HuH-7 (cell line): ENCODE results near the gene ERLEC1.
"Not testable (repeated sequence)": the region's sequence is repeated elsewhere in the genome, so short reads cannot be mapped to it uniquely, and the experiment has no call there.

Source experiments
- DNase-seq: peaks from one replicate; pipeline ENCODE4 v3.0.0; 2011; ENCODE audit warnings: low spot score

ERLEC1 gene

DNA sequence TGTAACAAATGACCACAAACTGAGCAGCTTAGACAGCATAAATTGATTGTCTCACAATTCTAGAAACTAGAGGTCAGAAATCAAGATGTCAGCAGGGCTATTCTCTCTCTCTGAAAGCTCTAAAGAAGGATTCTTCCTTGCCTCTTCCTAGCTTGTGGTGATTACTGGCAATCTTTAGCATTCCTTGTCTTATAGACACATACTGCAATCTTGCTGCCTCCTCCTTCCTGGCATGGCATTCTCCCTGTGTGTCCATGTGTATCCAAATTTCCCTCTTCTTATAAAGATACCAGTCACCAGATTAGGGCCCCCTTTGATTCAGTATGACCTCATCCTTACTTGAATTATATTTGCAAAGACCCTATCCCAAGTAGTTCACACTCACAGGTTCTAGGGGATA lies 2.4 kb upstream of the ERLEC1 start:
- DNase-seq = no peak

DNA sequence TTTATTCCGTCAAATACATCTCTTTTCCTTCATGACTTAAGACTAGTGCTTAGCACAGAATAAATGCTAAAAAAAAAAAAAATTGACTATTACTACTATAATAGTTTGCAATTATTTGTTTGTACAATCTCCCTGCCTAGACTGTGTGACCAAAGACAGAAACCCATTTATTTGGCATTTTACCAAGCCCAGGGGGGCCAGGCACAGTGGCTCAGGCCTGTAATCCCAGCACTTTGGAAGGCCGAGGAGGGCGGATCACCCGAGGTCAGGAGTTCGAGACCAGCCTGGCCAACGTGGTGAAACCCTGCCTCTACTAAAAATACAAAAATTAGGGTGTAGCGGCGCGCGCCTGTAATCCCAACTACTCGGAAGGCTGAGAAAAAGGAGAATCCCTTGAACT lies 1.5 kb upstream of the ERLEC1 start:
- no peak for DNase-seq

DNA sequence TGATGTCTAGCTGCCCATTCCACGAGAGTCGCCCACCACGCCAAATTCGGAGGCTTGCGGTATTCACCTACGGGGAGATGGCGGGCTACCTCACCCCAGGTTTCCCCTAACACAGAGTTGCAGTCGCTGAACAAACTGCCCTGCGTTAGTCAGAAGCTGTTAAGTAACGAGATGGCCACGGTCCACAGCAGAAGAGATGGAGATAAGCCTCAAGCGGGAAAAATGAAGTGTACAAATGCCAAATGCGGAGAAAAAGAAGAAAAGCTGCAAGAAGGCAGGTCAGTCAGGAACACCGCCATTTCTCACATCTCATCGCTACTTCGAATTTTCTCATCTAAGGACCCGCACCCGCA lies 516 bp upstream of the ERLEC1 start:
- DNase-seq = peak; percentile 34

DNA sequence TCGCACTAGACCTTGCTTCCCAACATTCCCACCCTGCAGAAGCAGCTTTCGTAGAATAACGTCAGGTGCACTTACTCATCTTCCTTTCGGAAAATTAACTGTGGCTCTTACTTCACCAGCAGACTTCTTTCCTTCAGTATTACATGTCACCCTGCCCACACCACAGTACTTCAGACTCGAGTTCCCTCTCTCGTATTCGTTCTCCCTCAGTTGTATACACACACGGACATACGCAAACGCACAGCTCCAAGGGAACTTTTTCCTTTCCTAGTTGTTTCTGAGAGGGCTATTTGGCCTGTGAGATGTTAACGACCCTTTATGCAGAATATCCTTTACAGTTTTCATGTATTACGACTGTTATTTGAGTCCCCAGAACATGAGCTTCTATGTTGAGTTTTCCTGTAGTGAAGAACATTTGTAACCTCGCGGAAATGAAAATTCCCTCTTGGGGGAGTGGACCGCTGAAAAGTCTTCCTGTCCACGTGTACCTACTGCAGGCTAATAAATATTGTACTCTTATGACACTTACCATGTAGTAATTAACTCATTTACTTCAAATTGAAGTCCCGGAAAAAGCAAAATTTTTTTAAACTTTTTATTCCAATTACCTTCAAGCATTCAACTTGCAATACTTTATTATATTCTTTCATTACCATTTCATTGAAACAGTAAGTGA lies 908 bp downstream of the ERLEC1 start:
- peak; percentile 19 for DNase-seq

DNA sequence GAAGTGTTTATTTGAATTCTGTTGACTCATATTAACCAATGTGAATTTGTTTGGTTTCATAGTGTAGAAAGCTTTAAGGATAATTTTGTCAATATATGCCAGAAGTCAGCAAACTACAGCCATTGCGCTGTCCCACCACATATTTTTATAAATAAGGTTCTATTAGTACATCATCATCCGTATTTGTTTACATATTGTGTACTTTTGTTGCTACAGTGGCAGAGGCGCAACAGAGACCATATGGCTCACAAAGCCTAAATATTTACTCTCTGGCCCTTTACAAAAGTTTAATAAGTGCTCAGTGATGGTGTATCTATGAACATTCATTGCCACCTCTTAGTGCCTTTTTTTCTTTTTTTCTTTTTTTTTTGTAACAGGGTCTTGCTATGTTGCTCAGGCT lies 6.4 kb downstream of the ERLEC1 start:
- DNase-seq = no peak

DNA sequence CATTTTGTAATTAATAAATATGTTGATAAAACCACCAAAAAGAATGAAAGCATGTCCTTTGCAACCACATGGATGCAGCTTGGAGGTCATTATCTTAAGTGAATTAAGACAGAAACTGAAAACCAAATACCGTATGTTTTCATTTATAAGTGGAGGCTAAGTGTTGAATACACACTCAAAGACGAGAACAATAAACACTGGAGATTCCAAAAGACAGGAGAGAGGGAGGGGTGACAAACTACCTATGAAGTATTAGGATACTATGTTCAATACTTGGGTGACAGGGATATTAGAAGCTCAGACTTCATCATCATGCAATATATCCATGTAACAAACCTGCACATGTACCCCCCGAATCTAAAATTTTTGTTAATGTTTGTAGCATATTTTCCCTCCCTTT lies 7.0 kb downstream of the ERLEC1 start:
- DNase-seq = no peak

DNA sequence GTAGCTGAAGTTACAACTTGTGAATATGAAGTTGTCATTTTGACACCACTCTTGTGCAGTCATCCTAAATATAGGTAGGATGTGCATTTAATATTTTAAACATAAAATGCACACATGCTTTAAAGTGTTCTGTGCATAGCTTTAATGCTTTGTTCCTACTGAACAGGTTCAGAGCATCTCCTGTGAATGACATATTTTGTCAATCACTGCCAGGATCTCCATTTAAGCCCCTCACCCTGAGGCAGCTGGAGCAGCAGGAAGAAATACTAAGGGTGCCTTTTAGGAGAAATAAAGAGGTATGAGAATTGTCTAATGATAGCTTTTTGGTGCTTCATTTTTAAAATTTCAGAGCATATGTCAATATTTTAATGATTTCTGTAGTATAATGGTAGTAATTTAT lies 14.7 kb downstream of the ERLEC1 start:
- no peak for DNase-seq

DNA sequence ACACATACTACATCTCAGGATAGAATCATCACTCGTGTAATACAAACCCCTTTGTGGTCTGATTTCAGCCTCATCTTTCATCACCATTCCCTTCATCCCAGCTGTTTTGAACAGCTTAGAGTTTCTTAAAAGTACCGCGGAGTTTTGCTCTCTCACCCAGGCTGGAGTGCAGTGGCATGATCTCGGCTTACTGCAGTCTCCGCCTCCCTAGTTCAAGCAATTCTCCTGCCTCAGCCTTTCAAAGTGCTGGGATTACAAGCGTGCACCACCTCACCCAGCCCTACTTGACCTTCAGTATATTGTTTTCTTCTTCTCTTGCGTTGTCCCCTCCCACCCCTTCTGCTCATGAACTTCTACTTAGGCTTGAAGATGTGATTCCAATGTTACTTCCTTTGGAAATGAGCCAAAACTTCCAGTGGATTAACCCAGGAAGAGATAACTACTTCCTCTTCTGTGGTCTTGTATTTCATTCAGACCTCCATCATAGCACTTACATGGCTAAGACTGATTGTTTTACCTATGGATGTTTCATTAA lies 15.8 kb downstream of the ERLEC1 start:
- no peak for DNase-seq

DNA sequence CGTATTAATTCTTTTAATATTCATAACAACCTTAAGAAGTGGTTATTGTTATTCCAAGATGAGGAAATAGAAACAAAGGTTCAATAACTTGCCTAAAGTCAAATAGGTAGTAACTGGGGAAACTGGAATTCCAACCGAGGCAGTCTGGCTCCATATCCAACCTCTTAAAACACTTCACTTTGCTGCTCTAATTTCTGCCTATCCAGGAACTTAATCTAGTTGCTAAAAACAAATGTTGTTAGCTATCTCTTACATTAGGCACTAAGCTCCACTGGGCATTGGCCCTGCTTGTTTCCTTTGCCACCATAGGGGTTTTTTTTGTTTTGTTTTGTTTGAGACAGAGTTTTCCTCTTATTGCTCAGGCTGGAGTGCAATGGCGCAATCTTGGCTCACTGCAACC lies 24.8 kb downstream of the ERLEC1 start:
- no peak for DNase-seq

DNA sequence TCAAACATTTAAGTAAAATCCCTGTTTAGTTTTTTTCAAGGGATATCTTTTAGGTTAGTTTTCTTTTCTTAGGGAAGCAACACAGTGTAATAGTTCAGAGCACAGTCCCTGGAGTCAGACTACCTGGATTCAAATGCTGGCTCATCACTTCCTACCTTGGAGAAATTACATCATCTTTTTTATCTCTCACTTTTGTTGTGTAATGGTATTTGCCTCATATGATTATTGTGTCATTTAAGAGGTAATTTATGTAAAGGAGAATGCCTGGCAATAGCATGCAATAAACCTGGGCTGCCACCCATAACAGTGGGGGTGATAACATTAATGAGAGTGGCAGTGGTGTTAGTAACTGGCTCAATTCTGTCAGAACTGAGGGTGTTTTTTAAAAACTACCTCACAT lies 26.3 kb downstream of the ERLEC1 start:
- no peak for DNase-seq

DNA sequence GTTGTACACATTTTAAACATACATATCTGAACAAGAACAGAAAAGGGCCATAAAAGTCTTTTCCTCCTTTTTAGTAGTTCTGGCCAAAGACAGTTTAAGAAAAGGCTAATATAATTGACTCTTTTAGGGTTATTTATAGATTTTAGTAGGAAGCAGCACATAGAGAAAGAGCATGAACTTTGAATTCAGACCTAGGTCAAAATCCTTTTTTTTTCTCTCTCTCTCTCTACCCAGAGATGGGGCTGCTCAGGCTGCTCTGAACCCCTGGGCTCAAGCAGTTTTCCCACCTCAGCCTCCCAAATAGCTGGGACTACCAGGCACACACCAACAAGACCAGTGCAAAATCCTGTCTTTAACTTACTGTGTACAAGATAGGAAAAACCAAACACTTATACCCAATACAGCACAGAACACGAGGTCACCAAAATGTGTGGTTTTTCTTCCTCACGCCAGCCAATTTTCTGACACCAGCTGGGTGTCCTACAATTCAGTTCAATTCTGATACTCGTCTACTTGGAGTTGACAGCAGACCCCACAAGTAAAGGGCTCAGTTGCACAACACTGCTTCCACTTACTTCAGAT lies 32.1 kb downstream of the ERLEC1 start:
- no peak for DNase-seq

DNA sequence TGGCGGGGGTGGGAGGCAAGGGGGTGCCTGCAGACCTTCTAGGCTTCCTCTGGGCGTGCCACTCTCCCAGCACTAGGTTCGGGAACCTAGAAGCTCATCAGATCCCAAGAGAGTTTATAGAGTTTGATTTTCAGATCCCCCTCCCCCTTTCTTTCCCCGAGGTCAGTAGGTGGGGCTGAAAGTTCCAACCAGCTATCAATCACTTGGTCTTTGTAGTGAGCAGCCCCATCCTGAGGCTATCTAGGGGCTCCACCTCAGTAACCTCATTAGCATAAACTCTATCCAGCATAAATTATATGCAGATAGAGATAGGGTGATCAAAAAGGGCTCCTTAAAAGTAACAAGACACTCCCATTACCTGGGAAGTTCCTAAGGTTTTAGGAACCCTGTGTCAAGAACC lies 32.8 kb downstream of the ERLEC1 start:
- DNase-seq = no peak

DNA sequence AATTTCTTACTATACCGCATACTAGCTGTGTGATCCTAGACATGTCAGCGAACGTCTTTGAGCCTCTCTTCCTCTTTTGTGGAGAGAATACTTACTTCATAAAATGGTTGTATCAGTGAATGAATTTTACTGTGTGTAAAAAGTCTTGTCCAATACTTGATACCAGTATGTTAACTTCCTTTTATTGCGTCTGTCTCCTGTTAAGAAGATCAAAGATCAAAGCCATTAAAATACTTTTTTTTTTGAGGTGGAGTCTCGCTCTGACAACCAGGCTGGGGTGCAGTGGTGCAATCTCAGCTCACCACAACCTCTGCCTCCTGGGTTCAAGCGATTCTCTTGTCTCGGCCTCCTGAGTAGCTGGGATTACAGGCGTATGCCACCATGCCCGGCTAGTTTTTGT lies 33.2 kb downstream of the ERLEC1 start:
- DNase-seq = no peak

DNA sequence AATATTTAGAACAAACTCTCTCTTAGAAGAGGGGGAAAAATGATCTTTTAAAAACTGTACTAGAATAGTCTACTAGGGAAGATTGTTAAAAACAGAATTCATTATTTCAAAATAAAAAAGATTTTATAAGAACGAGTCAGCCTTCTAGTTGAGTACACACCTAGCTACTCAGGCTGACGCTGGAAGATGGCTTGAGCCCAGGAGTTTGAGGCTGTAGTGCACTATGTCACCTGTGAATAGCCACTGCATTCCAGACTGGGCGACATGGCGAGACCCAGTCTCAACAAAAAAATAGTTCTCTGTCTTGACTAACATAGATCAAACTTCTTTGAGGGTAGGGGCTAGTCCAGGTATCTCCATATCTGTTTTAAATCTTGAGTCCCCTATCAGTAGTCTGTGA lies 33.9 kb downstream of the ERLEC1 start:
- no peak for DNase-seq

DNA sequence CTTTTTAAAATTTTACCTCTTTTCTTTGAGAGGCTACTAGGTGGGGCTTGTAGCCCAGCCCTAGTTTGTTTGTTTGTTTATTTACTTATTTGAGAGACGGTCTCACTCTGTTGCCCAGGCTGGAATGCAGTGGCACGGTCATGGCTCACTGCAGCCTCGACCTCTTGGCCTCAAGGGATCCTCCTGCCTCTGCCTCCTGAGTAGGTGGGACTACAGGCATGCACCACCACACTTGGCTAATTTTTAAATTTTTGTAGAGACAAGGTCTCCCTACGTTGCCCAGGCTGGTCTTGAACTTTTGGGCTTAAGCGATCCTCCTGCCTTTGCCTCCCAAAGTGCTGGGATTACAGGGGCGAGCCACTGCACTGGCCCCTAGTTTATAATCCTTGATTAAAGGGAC lies 35.0 kb downstream of the ERLEC1 start:
- DNase-seq = no peak

DNA sequence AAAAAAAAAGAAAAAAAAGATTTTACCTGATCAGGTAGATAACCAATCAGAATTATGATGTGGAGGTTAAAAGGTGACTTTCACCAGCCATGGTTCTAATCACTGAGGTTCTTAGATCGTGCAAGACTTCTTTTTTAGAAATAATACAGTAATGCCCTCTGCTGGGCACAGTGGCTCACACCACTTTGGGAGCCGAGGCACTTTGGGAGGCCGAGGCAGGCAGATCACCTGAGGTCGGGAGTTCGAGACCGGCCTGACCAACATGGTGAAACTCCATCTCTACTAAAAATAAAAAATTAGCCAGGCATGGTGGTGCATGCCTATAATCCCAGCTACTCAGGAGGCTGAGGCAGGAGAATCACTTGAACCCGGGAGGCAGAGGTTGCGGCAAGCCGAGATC lies 36.8 kb downstream of the ERLEC1 start:
- not testable (repeated sequence) for DNase-seq

DNA sequence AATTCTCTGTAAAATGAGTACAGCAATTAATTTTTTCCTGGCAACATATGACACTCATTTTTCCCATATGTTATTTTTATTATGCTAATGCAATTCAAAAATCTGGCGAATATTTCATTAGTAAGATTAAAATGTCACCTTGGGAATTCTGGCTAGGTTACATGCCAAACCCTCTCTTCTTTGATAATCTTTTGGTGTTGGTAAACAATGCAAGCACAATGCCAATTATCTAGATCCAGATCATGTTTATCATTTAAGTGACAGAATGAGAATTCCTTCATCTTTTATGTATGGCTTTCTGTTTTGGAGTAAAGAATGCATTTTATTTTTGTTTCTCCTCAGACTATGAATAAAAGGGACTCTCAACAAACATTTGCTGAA lies 39.2 kb downstream of the ERLEC1 start:
- DNase-seq = no peak

DNA sequence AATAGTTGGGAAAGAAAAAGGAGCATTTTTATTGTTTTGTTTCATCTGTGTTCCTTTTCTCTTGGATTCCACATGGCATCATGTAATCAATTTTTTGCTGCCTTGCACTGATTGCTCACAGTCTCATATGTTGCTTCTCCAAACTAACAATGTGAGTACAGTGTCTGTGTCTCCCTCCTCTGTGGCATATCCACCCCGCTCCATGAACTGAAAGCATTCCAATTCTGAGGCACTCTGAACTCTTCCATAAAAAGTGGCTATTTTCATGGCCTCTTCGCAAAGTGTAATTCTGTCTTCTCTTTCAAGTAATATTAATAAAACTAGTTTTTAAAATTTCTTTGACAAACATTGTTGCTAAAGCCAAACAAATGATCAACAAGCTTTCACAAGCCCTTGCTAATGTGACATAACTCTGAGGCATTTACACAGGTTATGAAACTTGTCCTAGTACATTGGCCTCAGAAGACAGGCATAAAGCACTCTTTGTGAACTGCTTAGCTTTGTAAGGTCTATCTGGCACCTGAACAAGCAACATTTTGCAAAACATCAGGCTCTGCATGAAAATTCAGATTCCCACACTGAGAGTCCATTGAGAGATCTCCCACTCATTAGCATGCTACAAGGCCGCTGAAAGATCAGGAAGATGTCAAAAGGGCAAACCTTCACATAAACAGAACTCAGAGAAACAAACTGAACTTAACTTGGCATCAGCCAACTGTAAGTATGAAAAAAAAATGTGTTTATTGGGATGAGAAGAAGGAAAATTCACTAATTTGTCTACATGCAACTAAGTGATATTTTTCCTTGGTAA lies 39.9 kb downstream of the ERLEC1 start:
- DNase-seq = peak; percentile 71

DNA sequence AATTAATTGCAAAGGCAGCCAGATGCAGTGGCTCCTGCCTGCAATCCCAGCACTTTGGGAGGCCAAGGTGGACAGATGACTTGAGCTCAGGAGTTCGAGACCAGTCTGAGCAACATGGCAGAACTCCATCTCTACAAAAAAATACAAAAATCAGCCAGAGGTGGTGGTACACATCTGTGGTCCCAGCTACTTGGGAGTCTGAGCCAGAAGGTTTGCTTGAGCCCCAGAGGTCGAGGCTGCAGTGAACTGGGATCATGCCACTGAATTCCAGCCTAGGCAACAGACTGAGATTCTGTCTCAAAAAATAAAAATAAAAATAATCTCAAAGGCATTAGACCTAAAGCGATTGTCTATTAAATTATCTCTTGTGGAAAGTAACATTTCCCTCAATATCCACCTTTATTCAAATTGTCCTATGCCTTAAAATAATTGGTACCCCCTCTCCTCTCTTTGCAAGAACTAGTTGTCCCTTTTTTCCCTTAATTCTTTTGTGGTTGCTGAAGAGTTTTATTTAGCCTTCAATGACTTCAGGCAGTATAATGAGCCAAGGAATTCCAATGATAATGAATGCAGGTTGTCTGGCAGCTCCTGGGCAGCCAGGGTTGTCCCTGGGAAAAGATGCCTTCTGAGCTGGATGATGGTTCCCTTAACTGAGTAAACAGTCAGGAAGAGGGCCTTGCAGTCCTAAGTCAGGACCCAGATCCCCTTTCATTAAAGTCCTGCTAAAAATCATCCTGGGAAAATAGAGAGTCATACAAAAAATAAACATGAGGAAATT lies 40.7 kb downstream of the ERLEC1 start:
- DNase-seq = no peak

DNA sequence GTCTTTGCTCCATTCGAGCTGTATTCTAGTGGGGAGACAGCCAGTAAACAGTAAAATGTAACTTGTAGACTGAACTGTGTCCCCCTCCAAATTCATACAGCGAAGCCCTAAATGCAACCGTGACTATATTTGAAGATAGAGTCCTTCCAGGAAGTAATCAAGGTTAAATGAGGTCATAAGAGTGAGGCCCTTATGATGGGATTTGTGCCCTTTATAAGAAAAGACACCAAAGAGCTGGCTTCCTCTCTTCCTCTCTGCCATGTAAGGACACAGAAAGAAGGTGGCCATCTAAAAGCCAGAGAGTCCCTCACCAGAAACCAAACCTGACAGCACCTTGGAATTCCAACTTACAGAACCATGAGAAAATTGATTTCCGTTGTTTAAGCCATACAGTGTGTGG lies 41.5 kb downstream of the ERLEC1 start:
- DNase-seq = no peak

DNA sequence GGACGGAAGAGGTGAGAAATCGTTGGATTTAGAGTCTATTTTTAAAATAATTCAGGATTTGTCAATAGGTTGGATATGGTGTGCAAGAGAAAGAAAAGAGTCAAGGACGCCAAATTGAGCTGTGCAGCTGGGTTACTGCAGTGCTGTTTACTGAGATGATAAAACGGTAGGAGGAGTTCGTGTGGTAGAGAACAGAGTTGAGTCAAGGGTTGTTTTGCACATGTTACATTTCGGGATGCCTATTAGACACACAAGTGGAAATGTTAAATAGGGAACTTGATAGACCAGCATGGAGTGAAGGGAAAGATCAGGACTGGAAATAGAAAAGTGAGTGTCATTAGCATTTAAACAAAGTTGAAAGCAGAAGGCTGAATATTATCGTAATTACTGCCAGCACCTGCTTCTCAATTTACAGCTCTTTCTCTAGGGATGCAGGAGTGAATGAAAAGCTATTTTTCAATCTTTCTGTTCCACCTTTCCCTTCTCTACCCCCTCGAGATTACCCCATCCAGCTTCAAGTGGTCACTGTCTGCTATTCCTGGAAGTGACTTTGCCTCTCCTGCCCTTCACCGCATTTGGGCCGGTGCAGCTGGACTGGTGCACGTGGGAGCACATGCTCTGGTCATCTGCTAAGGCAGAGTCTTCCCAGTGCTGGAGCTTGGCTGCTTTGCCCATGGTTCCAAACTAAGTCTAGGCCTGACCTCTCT lies 42.6 kb downstream of the ERLEC1 start:
- DNase-seq = no peak

DNA sequence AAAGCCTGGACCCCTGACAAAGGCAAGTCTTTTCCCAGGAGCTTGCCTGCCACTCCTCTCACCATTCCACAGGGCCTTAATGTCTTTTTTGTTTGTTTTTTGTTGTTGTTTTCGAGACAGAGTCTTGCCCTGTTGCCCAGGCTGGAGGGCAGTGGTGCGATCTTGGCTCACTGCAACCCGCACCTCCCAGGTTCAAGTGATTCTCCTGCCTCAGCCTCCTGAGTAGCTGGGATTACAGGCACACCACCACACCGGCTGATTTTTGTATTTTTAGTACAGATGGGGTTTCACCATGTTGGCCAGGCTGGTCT lies 43.1 kb downstream of the ERLEC1 start:
- not testable (repeated sequence) for DNase-seq
